ENCODE measurements around the gene ANTXRL.
"Not testable (repeated sequence)": the region's sequence is repeated elsewhere in the genome, so short reads cannot be mapped to it uniquely, and the experiment has no call there.

Gene ANTXRL

GRCh38 chr10:46306516-46307184, 19.9 kb downstream of the ANTXRL start:
- no peak for DNase-seq (ENCODE audit: low read depth in 1 of 2, low spot score in 1 of 2)

GRCh38 chr10:46307281-46308112, 20.7 kb downstream of the ANTXRL start:
- no peak for DNase-seq (ENCODE audit: low read depth in 1 of 2, low spot score in 1 of 2)

- DNase-seq (ENCODE audit: low read depth in 1 of 2, low spot score in 1 of 2), result no peak
Observed at GRCh38 chr10:46308113-46308415, 21.3 kb downstream of the ANTXRL start.

GRCh38 chr10:46308666-46309450, 22.1 kb downstream of the ANTXRL start:
- DNase-seq (ENCODE audit: low read depth in 1 of 2, low spot score in 1 of 2), result no peak

GRCh38 chr10:46309511-46310142, 22.8 kb downstream of the ANTXRL start:
- no peak for DNase-seq (ENCODE audit: low read depth in 1 of 2, low spot score in 1 of 2)

- no peak for DNase-seq (ENCODE audit: low read depth in 1 of 2, low spot score in 1 of 2)
Observed at GRCh38 chr10:46310143-46310514, 23.3 kb downstream of the ANTXRL start.

- no peak for DNase-seq (ENCODE audit: low read depth in 1 of 2, low spot score in 1 of 2)
Observed at GRCh38 chr10:46310851-46311250, 24.1 kb downstream of the ANTXRL start.

- no peak for DNase-seq (ENCODE audit: low read depth in 1 of 2, low spot score in 1 of 2)
Observed at GRCh38 chr10:46311501-46311951, 24.7 kb downstream of the ANTXRL start.

- not testable (repeated sequence) for DNase-seq (ENCODE audit: low read depth in 1 of 2, low spot score in 1 of 2)
Observed at GRCh38 chr10:46311961-46312431, 25.2 kb downstream of the ANTXRL start.

- DNase-seq (ENCODE audit: low read depth in 1 of 2, low spot score in 1 of 2), result no peak
Observed at GRCh38 chr10:46312953-46313352, 26.2 kb downstream of the ANTXRL start.

GRCh38 chr10:46314071-46314470, 27.3 kb downstream of the ANTXRL start:
- no peak for DNase-seq (ENCODE audit: low read depth in 1 of 2, low spot score in 1 of 2)

- DNase-seq (ENCODE audit: low read depth in 1 of 2, low spot score in 1 of 2), result not testable (repeated sequence)
Observed at GRCh38 chr10:46315071-46315860, 28.5 kb downstream of the ANTXRL start.

GRCh38 chr10:46317370-46317769, 30.6 kb downstream of the ANTXRL start:
- no peak for DNase-seq (ENCODE audit: low read depth in 1 of 2, low spot score in 1 of 2)

GRCh38 chr10:46317889-46318288, 31.1 kb downstream of the ANTXRL start:
- DNase-seq (ENCODE audit: low read depth in 1 of 2, low spot score in 1 of 2), result no peak

GRCh38 chr10:46318799-46319198, 32.0 kb downstream of the ANTXRL start:
- no peak for DNase-seq (ENCODE audit: low read depth in 1 of 2, low spot score in 1 of 2)

GRCh38 chr10:46319389-46319788, 32.6 kb downstream of the ANTXRL start:
- no peak for DNase-seq (ENCODE audit: low read depth in 1 of 2, low spot score in 1 of 2)

GRCh38 chr10:46321770-46322169, 35.0 kb downstream of the ANTXRL start:
- DNase-seq (ENCODE audit: low read depth in 1 of 2, low spot score in 1 of 2), result no peak

GRCh38 chr10:46323176-46323575, 36.4 kb downstream of the ANTXRL start:
- DNase-seq (ENCODE audit: low read depth in 1 of 2, low spot score in 1 of 2), result no peak

- no peak for DNase-seq (ENCODE audit: low read depth in 1 of 2, low spot score in 1 of 2)
Observed at GRCh38 chr10:46325021-46325420, 38.2 kb downstream of the ANTXRL start.

- DNase-seq (ENCODE audit: low read depth in 1 of 2, low spot score in 1 of 2), result no peak
Observed at GRCh38 chr10:46326066-46326465, 39.3 kb downstream of the ANTXRL start.

Measured in activated CD4-positive, alpha-beta T cell treated with anti-CD3 and anti-CD28 coated beads, Interleukin-2, amount 50 U/mL, for 24 hours (primary cell).